ENCODE data around the gene C11orf16.

DNA sequence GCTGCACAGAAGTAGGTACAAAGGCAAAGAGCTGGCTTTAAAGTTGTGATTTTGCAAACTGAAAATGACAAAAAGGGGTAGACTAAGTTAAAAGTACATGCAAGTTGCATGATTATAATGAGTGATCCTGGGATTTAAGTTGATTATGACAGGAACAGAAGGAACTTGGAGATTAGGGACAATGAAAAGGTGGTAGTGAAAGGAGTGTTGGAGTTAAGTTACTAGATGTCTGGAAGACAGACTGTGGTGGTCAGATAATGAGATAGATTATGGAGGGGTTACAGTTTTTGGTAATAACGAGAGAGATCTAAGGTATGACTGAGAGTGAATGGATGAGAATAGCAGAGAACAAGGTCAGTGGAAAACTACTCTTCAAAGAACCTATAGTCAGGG lies 39.2 kb upstream of the C11orf16 start:
- TF ChIP-seq, protein P1, sequence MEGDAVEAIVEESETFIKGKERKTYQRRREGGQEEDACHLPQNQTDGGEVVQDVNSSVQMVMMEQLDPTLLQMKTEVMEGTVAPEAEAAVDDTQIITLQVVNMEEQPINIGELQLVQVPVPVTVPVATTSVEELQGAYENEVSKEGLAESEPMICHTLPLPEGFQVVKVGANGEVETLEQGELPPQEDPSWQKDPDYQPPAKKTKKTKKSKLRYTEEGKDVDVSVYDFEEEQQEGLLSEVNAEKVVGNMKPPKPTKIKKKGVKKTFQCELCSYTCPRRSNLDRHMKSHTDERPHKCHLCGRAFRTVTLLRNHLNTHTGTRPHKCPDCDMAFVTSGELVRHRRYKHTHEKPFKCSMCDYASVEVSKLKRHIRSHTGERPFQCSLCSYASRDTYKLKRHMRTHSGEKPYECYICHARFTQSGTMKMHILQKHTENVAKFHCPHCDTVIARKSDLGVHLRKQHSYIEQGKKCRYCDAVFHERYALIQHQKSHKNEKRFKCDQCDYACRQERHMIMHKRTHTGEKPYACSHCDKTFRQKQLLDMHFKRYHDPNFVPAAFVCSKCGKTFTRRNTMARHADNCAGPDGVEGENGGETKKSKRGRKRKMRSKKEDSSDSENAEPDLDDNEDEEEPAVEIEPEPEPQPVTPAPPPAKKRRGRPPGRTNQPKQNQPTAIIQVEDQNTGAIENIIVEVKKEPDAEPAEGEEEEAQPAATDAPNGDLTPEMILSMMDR (IDR thresholded peaks at IDR 0.05 in 4 of 5, conservative IDR thresholded peaks at IDR 0.05 in 1 of 5), result no peak
- TF ChIP-seq POLR2A (IDR thresholded peaks at IDR 0.05), result no peak
